GM21390 (cell line): ENCODE results near the gene GTSE1.
A peak's percentile ranks its signal among the peaks of the same experiment; 100 is the strongest.
"Not testable (repeated sequence)": the region's sequence is repeated elsewhere in the genome, so short reads cannot be mapped to it uniquely, and the experiment has no call there.

Experiments
- ATAC-seq: cut with Tn5 transposase; IDR thresholded peaks from one replicate; pipeline ENCODE4 v1.9.1; 2021; ENCODE audit not compliant: unreplicated experiment

Gene GTSE1, protein sequence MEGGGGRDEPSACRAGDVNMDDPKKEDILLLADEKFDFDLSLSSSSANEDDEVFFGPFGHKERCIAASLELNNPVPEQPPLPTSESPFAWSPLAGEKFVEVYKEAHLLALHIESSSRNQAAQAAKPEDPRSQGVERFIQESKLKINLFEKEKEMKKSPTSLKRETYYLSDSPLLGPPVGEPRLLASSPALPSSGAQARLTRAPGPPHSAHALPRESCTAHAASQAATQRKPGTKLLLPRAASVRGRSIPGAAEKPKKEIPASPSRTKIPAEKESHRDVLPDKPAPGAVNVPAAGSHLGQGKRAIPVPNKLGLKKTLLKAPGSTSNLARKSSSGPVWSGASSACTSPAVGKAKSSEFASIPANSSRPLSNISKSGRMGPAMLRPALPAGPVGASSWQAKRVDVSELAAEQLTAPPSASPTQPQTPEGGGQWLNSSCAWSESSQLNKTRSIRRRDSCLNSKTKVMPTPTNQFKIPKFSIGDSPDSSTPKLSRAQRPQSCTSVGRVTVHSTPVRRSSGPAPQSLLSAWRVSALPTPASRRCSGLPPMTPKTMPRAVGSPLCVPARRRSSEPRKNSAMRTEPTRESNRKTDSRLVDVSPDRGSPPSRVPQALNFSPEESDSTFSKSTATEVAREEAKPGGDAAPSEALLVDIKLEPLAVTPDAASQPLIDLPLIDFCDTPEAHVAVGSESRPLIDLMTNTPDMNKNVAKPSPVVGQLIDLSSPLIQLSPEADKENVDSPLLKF

DNA sequence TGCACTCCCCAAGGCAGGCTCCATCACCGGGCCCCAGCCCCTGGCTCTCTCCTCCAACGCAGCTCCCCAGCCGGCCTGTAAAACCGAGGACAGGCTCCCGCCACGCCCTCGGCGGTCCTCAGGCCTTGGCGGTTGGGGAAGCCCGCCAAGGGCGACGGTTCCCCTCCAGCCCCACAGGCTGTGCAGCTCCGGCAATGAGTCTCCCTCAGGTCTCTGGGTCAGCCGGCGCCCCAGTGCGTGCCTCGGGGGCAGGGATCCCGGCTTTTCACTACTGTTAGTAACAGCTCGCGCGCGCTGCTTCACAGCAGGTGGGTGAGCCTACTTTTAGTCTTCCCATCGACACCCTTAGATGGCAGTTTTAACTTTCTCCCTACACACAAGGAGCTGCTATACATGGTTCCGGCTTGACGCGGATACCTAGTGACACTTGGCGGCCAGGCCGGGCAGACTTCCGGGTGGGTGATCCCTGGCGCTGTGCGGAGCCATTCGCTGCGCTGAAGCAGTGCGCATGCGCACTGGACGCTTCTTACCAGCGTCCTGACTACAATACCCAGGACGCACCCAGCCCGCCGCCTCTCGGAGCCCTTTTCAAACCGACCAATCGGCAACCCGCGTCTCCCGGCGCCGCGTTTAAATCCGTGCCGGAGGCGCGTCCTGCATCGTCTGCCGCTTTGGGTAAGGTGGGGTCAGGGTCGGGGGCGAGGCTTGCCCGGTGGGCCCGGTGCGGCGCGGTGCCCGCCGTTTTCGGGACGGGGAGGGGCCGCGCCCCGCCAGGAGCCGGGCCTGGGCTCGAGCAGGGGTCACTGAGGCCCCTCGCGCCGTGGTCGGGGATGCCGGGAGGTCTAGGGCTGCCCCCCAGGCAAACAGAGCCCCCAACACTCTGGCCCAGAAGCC lies at the start of gene GTSE1:
Gene GTSE1, plus strand, starts transcription at position 614 of the 894 bp plus-strand sequence. CDS start 531 bp downstream, outside the sequence.
- ATAC-seq = peak; percentile 87

DNA sequence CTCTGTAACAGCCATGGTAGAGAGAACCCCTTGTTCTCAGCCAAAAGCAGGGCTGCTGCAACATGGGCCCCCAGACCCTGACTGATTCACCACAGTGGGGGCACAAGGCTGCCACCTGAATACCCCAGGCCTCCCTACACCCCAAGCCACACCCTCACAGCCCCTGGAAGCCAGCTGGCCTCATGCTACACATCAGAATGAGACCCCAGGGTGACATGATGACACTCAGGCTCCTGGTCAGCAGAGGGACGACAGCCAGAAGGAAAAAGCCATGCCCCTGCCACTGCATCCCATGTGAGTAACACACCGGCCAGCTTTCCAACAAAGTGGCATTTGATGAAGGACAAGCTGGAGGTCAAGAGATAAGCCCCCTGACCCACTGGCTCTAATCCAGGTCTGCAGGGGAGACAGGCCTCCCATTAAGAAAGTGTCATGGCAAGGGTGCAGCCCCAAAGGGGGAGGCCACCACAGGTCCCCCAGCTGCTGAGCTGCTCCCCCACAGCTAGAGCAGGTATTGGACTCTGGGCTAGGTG lies 49.2 kb upstream of the GTSE1 start:
- ATAC-seq = no peak

DNA sequence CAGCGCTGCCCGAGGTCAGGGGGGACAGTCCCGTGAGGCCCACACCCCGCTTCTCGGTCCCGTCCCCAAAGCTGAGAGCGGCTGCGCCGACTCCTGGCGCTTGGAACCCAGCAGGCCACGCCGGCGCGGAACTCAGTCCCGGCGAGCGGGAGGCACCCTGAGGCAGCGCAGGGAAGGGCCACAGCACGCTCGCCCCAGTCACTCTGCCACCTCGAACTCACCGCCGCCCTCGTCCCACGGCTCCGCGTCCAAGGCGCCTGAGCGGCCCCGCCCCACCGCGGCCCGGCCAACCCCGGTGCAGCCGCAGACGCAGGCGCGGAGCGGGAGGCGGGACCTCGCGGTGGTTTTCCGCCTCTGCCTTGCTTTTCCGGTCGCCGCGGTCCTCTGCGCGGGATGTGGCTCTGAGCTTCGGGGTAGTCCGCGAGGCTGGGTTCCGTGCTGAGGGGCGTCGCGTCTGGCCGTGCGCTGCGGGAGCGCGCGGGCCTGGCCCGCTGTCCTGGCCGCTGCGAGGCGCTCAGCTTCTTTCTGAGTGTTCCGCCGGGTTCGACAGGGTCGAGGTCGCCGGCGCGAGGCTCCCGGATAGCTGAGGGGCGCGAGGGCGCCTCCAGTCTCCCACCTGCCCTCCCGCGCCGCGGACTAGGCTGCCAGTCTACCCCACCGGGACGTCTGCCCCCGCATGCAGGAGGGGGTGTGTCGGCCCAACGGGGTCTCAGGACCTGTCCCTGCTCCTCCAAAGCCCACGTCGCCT lies 46.5 kb upstream of the GTSE1 start, which contains the start of gene CDPF1:
Gene CDPF1, minus strand, starts transcription at position 259 of the 748 bp plus-strand sequence. CDS start 2,009 bp downstream, outside the sequence.
- ATAC-seq = peak; percentile 80

DNA sequence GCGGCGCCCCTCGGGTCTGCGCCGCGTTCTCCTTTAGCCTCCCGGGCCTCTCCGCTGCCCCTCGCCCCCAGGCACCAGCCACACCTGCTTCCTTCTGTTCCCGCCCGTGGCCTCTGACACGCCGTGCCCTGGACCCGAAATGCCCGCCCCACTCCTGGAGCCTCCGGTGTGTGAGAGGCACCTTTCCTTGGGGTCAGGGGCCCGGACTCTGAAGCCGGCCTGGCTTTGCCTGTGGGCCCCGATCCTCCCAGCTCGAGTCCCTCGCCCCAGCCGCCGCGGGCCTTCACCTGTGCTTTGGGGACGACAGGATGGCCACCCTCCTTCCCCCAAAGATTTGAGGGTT lies 45.9 kb upstream of the GTSE1 start:
- ATAC-seq = no peak

DNA sequence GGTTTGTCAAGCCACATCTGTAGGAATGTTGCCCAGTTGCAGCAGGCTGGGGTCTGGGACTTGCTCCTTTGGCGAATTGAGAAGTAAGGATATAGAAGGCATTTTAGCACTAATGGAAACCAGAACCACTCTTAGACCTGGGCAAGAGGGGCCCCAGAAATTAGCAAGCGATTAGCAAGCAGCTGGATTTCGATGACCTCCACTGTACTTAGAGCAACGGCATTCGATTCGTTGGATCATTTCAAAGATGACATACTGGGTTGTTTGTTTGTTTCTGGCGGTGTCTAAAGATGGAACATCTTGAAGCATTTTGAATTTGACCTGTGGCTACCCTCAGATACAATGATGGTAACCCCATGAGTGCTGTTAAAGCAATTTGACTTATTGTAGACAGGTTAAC lies 45.4 kb upstream of the GTSE1 start:
- no peak for ATAC-seq

DNA sequence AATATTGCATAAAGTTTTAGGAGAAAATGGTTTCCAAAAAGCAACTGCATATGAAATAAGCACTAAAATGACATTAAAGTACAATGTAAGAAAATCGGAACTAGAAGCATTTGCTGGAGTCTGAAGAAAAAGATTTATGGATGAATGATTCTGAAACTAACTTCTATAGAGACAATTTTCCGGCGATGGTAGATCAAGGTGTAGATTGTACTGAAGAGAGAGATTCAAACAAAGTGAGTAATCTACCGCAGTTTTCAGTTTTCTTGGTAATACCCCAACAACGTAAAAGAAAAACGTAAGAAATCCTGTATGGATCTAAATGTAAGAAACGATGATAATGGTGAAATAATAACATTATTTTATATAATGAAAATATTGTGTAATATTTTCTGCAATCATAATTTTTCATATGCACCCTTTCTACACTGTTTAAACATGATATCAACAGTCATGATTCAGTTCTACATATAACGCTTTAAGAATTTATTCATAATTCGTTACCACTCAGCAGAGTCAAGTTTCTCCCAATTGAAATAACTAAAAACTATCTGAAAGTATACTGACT lies 44.8 kb upstream of the GTSE1 start:
- ATAC-seq = no peak

DNA sequence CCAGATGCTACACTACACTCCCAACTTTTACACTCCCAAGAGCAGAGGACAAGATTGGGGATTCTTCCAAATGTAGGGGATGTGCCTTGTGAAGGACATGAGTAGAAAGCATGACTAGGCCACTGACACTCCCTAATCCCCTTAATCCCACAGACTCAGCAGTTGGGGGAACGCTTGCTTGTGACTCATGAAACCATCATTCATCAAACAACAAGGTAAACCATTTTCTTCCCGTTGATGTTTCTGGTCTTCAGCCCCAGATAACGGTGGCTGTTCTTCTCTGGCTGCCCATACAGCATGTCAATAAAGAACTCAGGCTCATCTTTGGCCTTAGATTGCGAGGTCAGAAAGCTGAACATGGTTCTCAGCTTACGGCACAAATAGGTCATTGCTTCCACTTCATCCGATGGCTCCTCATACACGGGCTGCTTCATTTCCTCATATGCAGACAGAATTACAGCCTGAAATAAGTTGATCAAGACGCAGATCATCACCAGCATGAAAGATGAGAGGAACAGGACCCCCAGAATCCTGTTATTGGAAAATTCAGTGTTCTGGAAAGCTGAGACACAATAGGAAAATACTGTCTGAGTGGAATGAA lies 40.2 kb upstream of the GTSE1 start:
- ATAC-seq = no peak

DNA sequence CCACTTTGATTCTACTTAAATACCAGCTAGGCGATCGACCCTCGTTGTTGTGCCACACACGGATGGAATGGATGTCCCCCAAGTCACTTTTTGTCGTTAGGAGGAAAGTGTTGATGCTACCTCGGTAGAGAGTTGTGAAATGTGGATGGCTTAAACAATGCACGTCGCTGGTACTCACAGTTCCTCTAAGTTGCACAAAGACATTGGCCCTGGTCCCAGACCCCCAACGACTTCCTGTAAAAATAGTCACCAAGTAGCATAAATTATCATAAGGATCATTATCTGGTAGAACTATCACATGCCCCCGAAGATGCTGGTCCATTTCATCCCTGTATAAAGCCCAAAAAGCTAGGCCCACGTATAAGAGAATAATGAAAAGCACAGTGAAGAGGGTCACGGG lies 37.3 kb upstream of the GTSE1 start:
- ATAC-seq = no peak

DNA sequence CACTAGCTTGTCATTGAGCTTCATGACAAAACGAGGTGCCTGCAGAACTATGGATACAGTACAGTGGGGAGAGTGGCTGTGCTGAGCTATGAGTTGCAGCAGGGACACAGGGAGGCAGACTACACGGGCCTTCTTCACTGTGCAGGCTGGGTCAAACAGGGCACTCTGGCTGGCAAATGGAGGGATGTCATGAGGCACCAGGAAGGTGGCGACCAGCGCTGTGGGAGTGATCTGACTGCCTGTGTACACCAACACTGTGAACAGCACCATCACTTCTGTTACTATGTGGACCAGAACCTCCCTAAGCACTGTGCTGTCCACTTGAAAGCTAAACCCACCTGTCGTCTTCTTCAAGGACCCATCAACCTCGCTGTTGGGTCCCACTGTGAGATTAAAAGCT lies 36.6 kb upstream of the GTSE1 start:
- no peak for ATAC-seq

DNA sequence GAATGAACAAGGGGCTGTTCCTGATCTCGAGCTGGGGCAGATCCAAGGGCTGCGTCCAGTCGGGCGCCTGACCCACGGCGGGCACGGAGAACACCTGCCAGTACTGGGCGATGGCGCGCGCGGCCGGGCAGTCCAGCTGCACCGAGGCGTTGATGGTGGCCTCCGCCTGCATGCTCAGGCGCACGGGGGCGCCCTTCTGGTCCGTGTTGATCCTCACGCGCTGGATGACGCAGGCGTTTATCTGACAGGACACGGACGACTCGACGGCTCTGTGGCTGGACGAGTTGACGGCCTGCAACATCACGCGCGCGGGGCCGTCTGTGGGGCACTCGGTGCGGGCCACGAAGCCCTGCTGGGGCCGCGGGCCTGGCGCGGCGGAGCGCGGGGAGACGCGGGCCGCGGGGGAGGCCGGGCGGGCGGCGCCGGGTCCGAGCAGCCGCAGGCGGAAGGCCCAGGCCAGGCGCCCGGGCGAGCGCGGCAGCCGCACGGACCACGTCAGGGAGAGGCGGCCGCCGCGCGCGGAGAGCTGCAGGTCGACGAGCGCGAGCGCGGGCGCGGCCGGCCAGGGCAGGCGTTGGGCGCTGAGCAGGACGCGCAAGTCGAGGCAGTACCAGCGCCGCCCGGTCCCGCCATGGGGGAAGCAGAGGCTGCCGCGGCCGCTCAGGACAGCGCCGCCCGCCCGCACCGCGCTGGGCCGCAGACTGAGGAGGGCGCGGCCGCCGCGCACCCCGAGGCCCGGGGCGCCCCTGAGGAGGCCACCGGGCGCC lies 34.0 kb upstream of the GTSE1 start:
- ATAC-seq = no peak

DNA sequence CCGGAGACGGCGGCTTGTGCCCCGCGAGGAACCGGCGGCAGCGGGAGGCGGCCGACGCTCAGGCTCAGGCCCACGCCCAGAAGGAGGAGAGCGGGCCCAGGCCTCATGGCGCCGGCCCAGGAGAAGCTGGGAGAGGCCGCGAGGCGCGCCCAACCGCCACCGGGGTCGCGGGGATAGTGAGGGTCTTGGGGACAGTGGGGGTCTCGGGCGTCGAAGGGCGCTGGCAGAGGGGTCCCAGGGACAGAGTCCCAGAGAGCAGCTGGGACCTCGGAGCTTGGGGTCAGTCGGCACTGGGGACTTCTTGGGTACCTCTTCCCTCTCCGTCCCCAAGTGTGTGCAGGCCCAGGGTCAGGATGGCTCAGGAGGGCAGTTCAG lies 33.5 kb upstream of the GTSE1 start, which contains the start of gene PKDREJ:
Gene PKDREJ, minus strand, starts transcription at position 128 of the 375 bp plus-strand sequence. Its CDS starts 21 bp downstream, at position 107.
- no peak for ATAC-seq

DNA sequence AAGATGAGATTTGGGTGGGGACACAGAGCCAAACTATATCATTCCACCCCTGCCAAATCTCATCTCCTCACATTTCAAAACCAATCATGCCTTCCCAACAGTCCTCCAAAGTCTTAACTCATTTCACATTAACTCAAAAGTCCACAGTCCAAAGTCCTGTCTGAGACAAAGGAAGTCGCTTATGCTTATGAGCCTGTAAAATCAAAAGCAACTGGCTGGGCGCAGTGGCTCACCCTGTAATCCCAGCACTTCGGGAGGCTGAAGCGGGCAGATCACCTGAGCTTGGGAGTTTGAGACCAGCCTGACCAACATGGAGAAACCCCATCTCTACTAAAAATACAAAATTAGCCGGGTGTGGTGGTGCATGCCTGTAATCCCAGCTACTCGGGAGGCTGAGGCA lies 32.1 kb upstream of the GTSE1 start:
- not testable (repeated sequence) for ATAC-seq

DNA sequence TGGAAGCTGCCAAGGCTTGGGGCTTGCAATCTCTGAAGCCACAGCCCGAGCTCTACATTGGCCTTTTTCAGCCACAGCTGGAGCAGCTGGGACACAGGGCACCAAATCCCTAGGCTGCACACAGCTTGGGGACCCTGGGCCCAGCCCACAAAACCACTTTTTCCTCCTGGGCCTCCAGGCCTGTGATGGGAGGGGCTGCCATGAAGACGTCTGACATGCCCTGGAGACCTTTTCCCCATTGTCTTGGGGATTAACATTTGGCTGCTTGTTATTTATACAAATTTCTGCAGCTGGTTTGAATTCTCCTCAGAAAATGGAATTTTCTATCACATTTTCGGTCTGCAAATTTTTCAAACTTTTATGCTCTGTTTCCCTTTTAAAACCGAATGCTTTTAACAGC lies 31.0 kb upstream of the GTSE1 start:
- ATAC-seq = not testable (repeated sequence)

DNA sequence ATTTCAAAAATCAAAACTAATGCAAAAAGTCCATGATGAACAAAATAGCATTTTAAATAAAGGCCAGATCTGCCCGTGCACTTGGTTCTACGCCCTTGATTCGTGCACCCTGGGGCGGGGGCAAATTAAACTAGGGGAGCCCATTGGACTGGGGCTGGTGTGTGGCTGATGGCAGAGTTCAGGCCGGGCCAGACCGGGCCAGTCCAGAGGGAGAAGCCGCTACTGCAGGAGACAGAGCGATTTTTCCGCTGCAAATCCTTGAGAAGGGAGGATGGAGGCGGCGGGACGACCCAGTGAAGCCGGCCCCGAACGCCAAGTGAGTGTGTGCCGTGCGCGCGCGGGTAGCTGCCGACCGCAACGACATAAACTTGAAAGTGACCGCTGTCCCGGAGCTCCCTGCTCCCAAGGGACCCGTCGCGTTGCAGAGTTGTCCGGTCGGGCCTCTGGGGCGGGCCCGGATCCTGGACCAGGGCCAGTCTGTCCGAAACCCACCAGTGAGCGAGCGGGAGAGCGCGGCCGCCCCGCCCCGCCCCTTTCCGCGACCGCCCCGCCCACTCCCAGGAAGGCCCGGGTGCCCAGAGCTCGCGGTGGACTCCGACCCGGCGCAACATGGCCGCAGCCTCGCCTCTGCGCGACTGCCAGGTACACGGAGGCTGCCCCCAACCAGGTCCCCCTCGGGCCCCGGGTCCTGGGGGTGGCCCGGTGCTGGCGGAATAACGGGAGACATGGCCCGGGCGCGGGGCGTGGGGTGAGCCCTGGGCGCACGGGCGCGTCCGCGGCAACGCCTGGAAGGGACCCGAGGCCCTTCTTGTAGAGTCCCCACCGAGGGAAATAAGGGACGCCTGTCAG lies 29.0 kb upstream of the GTSE1 start, which contains the start of gene TTC38:
Gene TTC38, plus strand, starts transcription at position 578 of the 849 bp plus-strand sequence. Its CDS starts 32 bp downstream, at position 610.
- ATAC-seq = no peak

DNA sequence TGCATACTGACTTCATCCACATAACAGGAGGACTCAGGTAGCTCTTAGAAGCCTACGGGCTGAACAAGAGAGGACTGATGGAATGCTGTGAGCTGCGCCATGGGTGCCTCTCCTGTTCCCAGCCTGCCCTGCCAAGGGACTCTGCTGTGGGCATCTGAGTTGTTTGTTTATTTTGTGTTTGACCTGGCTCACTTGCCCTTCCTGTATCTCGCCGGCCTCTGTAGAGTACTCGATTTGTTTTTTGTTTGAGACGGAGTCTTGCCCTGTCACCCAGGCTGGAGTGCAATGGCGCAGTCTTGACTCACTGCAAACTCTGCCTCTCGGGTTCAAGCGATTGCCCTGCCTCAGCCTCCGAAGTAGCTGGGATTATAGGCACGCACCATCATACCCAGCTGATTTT lies 27.1 kb upstream of the GTSE1 start:
- ATAC-seq = no peak

DNA sequence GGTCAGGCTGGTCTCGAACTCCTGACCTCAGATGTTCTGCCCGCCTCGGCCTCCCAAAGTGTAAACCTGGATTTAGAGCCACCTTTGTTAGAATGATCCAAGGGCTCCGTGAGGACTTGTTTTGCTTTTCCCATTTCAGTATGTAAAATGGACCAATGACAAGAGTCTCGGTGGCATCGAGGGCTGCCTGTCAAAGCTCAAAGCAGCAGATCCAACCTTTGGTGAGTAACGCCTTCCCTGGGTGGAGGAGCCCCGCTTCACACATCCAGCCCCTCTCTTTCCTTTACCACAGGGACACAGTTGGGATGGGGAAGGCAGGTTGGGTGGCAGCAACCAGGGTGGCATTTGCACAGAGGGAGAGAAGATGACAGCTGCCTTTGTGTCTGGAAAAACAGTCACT lies 24.5 kb upstream of the GTSE1 start:
- no peak for ATAC-seq

DNA sequence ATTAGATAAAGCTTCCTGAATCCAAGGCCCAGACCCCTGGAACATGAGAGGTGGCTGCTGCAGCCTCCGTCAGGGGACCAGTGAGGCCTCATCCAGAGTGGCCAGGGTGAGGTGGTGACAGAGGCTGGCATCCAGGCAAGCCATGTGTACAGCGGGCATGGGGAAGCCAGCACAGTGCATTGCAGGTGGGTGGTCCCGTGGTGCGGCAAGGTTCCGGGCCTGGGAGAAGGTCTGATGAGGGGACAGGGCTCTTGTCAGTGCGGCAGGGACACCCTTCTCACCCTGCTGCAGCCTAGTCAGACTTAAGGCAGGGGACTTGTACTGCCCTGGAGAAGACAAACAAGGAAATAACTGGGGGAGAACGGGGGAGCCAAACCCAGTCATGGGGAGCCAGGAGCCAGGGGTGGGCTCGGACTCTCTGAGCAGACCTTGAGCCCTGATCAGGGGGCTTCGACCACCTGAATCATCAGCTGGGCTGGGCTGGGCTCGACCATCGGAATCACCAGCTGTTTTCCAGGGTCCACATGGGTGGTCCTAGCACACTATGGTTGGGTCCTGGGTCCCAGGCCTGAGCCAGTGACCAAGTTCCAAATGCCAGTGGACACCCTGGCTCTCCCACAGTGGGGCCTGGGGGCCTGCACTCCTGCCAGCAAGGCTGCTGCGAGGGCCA lies 23.8 kb upstream of the GTSE1 start:
- ATAC-seq = no peak
